Measurements from ENCODE around the gene IRGM.

- TF ChIP-seq CTCF (IDR thresholded peaks at IDR 0.05): no peak
- no peak for TF ChIP-seq ZFX (IDR thresholded peaks at IDR 0.05; ENCODE audit: borderline replicate concordance)
These were observed 15.7 kb downstream of the IRGM start for GRCh38 chr5:150862070-150862469.

All from 22Rv1 (cell line).